Activated CD4-positive, CD25-positive, alpha-beta regulatory T cell (primary cell): Measurements from ENCODE around the gene ARHGEF37.
"Not testable (repeated sequence)": the region's sequence is repeated elsewhere in the genome, so short reads cannot be mapped to it uniquely, and the experiment has no call there.

ENCODE experiments used
- DNase-seq, 4 experiments: peaks; one replicate each; lab custom pipeline; 2025; lab: John Stamatoyannopoulos, UW

ARHGEF37 gene

DNA sequence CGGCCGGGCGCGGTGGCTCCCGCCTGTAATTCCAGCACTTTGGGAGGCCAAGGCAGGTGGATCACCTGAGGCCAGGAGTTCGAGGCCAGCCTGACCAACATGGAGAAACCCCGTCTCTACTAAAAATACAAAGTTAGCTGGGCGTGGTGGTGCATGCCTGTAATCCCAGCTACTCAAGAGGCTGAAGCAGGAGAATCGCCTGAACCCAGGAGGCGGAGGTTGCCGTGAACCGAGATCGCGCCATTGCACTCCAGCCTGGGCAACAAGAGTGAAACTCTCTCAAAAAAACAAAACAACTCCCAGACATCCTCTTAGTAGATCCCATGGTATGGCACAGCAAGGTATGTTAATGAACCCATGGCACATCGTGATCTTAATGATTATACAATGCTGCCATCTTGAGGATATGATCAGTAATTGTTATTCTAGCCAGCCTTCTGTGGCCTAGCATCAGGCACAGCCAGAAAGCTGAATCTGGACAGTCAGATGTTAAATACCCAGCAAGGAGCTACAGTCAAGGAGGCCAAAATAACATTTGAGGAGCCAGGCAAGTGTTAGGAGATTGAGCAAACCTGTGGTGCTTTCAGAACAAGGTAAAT, 16.7 kb upstream of the ARHGEF37 start:
- not testable (repeated sequence) for DNase-seq

DNA sequence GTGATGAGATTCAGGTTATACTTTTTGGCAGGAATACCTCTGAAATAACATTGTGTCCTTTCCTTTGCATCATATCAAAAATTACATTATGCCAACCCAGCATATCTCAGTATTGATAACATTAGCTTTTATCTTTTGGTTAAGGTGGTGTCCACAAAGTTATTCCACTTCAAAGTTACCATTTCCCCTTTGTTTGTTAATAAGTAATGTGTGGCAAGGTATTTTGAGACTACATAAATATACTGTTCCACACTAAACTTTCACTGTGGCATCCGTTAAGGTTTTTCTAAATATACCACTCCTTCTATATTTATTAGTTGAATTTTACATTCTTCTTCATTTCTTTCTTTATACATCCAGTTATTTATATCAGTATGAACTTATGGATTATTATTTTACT, 14.1 kb upstream of the ARHGEF37 start:
- no peak for DNase-seq

DNA sequence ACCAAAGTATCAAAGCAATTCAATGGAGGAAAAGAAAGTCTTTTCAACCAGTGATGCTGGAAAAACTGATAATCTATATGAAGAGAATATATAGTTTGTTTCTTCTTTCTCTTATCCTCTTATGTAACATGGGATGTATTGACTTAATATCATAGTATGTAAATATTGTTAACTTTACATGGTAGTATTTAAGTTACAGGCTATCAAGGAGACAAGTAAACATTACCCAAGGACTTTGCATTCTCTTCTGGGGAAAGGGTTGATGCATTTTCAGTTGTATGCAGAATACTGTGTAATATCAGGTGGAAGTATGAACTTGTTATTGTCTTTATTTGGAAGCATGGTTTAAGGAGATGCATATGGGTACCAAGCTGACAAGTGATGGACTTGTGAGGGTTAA, 9.1 kb upstream of the ARHGEF37 start:
- DNase-seq = no peak

DNA sequence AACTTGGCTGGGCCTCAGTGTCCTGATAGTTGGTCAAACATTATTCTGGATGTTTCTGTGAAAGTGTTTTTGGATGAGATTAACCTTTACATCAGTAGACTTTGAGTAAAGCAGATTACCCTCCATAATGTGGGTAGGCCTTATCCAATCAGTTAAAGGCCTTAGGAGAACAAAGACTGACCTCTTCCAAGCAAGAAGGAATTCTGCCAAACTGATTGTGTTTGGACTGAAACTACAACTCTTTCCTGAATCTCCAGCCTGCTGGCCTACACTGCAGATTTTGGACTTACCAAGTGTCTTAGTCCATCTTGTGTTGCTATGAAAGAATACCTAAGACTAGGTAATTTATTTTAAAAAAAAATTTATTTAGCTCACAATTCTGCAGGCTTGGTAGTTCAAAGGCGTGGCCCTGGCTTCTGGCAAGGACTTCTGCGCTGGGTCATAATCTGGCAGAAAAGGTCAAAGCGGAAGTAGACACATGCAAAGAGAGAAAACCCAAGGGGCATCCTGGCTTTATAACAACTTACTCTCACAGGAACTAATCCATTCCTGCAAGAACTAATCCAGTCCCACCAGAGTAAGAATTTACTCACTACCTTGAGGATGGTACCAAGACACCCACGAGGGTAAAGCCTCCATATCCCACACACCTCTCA, 8.6 kb upstream of the ARHGEF37 start:
- DNase-seq = no peak

DNA sequence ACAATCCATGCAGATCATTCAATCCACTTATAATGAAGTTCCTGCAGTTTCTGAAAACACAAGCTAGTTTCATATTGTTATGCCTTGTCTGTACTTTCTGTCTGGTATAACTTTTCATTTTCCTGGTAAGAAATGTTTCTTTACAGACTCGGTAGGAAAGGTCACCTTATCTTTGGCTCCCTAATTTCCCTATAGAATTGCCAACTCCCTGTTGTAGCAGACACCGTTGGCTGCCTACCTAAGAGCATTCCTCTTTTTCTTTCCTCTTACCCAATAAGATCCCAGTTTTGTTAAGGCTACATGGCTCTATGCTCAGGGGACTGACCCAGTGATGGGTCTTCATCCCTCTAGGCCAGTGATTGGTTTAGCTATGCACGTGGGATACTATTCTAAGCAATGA, 6.2 kb upstream of the ARHGEF37 start:
- no peak for DNase-seq

DNA sequence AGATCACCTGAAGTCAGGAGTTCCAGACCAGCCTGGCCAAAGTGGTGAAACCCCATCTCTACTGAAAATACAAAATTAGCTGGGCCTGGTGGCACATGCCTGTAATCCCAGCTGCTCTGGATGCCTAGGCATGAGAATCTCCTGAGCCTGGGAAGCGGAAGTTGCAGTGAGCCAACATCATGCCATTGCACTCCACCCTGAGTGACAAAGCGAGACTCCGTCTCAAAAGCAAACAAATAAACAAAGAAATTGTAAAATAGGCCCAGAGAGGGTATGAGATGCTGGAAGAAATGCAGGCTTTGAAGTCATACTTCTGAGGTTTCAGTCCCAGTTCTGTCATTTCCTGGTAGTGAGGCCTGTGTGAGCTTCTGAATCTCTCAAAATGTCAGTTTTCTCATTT, 5.3 kb upstream of the ARHGEF37 start:
- no peak for DNase-seq

DNA sequence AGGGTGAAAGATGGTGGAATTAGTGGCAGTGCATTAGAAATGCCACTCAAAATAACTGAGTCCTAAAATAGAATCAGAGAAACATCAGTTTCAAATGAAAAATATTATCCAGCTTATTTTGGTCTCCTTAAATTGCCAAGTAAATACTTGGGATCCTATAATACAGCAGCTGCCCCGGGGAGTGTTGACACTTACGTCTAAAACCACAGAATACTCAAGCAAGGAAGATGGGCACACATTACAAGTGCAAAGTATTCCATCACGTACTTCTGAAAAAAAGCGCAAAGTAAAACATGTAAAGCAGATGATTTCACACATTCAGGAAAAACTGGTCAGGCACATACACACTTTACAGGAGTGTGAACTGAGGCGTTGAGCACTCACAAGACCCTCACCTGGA, 2.4 kb upstream of the ARHGEF37 start:
- DNase-seq = no peak

DNA sequence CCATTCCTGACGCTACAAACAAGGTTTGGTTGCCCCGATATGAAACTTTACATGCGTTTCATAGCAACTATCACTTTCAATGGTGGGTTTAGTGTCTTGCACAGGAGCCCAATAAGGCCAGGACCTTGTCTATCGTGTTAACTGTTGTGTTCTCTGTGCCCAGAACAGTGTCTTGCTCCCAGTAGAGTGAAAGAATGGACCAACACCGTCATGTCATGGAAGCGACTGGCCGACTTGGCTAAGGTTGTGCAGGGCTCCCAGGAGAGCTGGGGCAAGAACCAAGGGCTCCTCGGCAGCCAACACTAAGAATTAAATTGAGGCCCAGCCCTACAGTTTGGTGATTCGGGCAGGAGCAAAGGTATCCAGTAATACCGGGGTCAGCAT, 498 bp upstream of the ARHGEF37 start:
- no peak for DNase-seq

DNA sequence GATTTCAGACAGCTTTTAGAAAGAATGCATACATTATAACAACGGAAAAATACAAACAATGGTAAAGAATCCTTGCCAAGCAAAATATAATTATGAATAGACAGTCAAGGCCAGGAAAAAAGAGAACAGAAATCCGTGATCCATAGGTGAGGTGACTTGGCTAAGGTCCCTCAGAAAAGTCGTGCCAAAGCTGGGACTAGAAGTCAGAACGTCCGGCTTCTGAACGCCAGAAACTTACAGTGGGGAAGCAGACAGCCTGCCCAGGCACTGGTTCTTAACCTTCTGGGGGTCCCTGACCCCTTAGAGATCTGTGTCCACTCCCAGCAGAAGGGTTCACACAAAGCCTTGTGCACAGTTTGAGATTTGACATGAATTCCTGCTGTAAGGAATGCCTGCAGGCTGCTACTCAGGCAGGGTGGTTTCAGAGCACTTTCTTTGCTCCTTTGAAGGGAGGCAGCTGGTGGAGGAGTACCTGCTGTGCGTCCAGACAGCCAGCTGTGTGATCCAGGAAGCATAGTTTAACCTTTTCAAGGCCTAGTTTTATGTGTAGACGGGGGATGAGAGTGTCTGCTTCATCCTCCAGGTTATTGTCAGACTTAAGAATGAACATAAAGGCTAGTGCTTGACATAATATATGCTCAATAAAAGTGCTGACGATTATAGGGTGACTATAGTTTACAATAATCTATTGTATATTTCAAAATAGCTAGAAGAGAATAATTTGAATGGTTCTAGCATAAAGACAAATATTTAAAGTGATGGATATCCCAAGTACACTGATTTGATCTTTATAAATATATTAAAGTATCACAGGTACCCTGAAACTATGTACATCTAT, 852 bp downstream of the ARHGEF37 start:
- DNase-seq = no peak

DNA sequence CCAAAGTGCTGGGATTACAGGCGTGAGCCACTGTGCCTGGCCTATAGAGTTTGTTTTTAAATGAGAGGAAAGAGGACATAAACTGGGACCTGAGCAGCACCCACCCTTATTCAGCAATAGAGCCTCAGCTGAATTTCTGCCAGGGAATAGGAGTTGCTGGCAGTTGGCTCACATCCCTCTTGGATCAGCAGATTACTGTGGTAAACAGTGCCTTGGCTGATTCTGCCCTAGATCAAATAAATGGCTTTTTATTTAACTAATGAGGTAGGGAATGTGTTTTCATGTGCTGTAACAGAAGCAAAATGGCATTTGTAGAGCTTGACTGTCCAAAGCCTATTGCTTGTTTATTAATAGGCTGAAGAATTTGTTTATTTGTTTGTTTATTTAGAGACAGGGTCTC, 2.1 kb downstream of the ARHGEF37 start:
- DNase-seq = no peak

DNA sequence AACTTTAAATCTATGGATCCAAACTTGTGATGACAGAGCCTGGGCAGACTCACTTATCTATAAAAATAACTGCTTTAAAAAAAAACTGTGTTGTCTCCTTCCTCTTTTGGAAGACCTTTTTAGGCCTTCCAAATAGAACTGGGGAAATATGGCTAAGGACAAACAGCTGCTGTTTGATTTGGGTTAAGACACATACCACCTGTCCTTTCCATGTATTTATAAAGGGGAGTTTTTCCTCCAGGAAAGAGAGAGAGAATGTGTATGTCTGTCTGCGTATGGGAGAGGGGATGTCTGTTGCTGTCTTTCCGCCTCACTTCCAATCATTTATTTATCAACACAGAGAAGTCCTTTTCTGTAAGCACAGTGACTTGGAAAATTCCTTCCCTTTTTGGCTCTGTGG, 2.8 kb downstream of the ARHGEF37 start:
- DNase-seq = no peak

DNA sequence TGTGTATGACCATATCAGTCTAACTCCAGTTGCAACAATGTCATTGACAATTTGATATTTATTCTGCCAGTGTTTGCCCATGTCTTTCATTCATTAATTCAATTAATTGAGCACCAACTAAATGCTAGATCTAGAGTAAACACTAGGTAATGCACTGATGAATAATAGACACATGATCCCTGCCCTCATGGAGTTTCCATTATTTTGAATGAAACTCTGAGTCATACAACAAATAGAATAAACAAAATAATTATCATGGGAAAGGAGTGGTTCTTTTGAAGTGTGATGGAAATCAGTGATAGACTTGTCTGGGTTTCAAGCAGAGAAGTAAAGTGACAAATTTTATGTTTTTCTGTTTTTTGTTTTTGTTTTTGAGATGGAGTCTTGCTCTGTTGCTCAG, 4.6 kb downstream of the ARHGEF37 start:
- no peak for DNase-seq

DNA sequence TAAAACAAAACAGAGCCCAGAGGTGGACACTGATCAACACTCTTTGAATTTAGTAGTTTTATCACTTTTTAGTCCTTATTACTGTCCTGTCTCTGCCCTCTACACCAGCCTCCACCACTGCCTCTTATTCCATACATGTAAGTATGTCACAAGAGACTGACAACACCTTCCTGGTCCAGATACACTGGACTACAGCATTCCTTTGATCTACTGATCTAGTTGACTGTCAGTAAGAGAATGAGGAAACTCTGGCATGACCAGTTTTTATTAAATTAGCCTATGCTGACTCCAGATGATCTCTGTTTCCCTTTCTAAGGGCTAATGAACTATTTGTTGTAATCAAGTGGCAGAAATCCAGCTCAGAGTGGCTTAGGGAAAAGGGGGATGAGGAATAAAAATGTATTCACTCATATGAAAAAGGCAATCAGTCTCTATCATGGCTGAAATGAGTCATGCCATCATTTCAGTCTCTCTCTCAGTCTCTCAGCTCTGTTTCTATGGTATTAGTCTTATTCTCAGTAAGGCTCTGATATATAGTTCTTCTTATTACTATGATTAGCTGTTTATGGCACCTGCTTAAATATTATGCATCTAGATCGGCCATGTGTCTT, 5.5 kb downstream of the ARHGEF37 start:
- no peak for DNase-seq

DNA sequence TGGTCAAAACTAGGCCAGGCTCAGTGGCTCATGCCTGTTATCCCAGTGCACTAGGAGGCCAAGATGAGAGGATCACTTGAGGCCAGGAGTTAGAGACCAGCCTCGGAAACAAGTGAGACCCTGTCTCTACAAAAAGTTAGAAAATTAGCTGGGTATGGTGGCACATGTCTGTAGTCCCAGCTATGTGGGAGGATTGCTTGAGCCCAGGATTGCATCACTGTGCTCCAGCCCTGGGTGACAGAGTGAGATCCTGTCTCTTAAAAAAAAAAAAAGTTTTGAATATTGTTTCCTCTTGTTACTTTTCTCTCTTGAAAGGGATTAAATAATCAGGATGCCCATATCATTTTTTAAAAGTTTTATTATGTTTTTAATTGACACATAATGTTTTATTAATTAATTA, 7.6 kb downstream of the ARHGEF37 start:
- no peak for DNase-seq

DNA sequence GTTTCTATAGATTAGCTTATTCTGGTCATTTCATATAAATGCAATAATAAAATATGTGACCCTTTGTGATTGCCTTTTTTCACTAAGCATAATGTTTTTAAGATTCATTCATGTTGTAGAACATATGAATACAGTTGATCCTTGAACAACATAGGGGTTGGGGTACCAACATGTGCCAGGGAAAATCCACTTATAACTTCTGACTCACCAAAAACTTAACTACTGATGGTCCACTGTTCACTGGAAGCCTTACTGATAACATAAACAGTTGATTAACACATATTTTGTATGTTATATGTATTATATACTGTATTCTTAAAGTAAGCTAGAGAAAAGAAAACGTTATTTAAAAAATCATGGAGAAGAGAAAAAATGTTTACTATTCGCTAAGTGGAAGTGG, 12.1 kb downstream of the ARHGEF37 start:
- no peak for DNase-seq

DNA sequence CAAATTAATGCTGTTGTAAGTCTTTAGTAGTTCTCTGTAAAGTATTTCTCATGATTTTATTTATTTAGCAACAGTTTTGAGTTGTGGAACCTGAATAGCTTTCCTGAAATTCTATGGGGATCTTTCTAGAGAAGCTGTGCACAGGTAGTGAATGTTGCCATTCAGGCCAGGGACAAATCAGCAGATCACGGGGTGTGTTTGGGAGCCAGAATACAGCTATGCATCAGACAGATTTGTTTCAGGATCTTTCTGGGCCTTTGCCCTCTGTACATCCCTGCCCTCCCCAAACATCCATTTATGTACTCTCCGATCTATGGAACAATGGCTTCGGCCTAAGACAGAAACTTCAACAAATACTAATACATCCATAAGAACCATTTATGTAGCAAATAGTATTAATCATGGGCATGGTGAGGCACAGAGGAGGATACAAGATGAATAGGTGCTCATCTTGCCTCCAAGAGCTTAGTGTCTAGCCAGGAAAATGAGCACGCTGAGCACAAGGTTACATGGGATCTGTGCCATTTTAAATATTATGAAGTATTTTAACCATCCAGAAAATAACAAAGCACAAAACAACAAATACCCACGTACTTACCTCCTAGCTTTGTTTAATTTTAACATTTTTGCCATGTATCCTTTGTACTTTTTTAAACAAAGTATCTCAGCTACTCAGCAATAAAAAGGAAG, 13.1 kb downstream of the ARHGEF37 start:
- no peak for DNase-seq

DNA sequence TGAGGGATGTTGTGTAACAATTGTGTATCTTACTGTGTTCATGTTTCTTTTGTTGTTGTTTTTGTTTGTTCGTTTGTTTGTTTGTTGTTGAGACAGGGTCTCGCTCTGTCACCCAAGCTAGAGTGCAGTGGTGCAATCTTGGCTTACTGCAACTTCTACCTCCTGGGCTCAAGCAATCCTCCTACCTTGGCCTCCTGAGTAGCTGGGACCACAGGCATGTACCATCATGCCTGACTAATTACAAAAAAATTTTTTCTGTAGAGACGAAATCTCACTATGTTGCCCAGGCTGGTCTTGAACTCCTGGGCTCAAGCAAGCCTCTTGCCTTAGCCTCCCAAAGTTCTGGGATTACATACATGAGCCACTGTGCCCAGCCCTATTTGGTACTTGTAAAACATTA, 13.8 kb downstream of the ARHGEF37 start:
- not testable (repeated sequence) for DNase-seq

DNA sequence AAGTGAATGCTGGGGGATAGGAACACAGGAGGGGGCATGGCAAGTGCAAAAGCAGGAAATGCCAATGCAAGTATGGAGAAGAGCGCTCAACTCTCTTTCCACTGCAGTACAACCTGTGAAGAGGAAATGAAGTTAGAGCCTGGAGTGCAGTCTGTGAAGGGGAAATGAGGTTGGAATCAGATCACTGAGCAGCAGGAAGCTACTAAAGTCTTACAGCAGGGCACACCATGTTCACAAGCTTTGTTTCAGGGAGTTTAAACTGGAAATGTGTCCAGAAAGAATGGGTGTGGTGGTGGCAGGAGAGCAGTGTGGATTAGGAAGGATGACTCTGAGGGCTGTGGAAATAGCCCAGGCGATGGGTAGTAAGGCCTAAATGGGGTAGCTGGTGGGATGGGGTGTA, 15.4 kb downstream of the ARHGEF37 start:
- no peak for DNase-seq

DNA sequence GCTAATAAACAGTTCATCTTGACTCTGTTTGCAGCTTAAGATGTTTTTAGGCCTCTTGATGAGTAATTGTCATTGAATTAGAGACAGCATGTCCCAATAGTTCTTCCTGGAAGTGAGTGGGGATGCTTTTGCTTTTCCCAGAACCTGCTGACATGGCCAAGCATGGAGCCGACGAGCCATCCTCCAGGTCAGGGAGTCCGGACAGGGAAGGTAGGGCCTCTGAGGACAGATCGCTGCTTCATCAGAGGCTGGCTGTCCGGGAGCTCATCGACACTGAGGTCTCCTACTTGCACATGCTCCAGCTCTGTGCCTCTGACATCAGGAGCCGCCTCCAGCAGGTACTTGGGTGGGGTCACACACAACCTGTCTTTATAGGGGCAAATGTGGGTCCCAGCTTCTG, 16.3 kb downstream of the ARHGEF37 start:
- no peak for DNase-seq

DNA sequence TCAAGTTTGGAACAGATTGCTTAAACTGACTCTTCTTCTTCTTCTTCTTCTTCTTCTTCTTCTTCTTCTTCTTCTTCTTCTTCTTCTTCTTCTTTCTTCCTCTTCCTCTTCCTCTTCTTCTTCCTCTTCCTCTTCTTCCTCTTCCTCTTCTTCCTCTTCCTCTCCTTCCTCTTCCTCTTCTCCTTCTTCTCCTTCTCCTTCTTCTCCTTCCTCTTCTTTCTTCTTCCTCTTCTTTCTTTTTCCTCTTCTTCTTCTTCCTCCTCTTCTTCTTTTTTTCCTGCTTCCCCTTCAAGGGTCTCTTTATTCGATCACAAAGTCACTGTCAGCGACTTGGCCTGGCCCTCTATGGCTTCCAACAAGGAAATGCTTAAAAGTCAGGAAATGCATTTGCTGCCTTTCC, 16.9 kb downstream of the ARHGEF37 start:
- DNase-seq = not testable (repeated sequence)

DNA sequence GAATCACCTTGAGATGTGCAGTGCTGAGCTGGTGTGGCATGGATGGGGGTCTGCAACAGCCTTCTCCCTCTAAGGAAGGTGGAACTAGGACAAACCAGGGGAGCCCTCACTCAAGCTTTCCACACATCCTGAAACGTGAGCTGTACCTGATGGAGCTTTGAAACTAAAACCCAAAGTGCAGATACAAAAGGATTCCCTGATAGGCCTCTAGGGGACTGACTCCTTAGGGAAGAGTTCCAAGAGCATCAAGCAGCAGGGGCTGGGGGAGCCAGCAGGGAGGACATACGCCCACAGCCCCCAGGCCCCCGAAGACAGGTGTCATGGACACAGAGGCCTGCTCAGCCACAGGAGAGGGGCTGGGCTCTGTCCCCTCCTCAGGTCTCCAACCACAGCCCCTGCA, 17.7 kb downstream of the ARHGEF37 start:
- no peak for DNase-seq

DNA sequence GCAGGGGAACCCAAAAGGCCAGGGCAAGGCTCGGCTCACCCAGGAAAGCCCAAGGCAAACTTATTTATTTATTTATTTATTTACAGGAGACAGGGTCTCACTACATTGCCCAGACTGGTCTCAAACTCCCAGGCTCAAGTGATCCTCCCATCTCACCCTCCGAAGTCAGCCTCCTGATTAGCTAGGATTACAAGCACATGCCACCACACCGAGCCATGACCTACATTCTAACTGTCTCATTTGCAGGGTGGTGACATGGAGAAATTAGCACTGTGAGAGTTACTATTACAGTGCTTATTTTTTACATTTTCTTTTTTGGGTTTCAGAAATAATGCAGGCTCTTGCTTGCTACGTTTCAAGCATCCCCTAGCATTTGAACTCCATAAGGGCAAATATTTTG, 18.1 kb downstream of the ARHGEF37 start:
- DNase-seq = no peak
